ENCODE measurements around the gene AWAT2.
"Not testable (repeated sequence)": the region's sequence is repeated elsewhere in the genome, so short reads cannot be mapped to it uniquely, and the experiment has no call there.

AWAT2 gene

DNA sequence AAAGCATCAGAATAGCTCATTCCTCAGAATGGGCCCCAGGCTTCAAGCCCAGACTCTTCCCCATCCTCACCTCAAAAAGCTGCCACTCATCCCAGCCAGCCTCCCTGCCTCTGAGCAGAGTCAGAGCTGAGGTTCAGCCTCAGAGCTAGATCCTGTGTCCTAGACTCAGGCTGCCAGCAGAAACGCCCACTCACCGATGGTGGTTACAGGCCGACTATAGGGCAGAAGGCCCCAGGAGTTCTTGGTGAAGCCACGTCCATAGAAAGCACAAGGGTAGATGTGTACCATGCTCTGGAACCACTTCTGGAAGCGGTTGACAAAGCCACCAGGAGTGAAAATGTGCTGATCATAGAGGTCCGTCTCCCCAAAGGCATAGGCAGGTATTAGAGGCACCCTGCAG is 7.7 kb downstream of the AWAT2 start:
- DNase-seq (ENCODE audit: low spot score): no peak

DNA sequence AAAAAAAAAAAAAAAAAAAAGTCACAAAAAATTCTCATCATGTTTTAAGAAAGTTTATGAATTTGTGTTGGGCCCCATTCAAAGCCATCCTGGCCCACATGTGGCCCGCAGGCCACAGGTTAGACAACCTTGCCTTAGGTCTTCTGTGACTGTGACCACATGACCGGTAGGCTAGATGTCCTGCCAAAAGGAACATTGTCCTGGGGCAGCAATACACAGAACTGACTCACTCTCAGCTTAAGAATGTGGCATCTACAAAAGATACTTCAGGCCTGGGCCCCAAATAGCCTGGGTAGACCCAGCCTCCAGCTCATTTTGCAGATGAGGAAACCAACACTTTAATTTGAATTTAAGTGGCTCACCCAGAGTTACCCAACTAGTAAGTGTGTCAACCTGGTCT is 10.0 kb downstream of the AWAT2 start:
- no peak for DNase-seq (ENCODE audit: low spot score)

DNA sequence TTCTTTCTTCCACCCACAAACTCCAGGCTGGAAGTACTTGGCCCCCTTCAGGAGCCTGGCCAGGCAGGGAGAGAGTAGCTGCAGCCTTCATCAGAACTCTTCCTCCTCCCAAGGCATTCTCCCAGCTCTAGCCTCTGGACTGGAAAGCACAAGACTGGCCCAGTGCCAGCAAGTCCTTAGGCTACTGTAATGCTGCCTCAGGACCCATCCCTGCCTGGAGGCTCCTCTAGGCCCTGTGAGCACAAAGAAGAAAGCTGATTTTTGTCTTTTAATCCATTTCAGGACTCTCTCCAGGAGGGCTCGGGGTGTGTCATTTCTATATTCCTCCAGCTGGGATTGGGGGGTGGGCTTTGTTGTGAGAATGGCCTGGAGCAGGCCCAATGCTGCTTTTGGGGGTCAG is 10.8 kb downstream of the AWAT2 start:
- DNase-seq (ENCODE audit: low spot score): no peak

GRCh38 chrX:70038515-70038914 is 11.2 kb downstream of the AWAT2 start:
- no peak for DNase-seq (ENCODE audit: low spot score)

- no peak for DNase-seq (ENCODE audit: low spot score)
These were observed 15.1 kb downstream of the AWAT2 start for GRCh38 chrX:70034646-70035045.

DNA sequence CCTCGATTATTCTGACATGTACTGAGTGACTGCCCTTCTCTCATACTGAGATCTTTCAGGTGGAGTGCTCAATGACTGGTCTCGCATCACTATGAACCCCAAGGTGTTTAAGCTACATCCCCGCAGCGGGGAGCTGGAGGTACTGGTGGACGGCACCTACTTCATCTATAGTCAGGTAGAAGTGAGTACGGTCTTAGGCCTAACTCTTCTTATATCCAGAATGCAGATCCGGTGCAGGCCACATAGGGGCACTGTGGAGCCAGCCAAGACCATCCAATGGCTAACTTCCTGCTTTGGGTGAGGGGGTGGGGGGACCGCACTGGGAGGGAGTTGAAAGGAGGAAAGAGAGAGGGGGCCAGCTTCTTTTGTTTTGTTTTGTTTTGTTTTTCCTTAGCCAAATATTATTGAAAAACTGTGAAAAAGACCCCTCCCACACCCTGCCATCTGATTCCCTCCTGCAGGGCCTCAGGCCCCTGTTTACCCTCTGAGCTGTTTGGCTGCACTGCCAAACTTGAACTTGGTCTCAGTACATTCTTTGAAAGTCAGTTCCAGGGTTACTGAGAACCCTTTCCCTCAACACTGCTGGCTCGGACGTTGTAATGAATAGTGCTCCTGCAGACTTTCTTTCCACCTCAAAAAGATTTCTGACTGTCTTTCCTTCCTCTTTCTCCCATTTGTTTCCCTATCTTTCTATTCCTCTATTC is 16.2 kb downstream of the AWAT2 start:
- no peak for DNase-seq (ENCODE audit: low spot score)

GRCh38 chrX:70032792-70033191 is 16.9 kb downstream of the AWAT2 start:
- no peak for DNase-seq (ENCODE audit: low spot score)

- peak; percentile 52 for DNase-seq (ENCODE audit: low spot score)
These were observed 19.4 kb downstream of the AWAT2 start for GRCh38 chrX:70030301-70030767.

DNA sequence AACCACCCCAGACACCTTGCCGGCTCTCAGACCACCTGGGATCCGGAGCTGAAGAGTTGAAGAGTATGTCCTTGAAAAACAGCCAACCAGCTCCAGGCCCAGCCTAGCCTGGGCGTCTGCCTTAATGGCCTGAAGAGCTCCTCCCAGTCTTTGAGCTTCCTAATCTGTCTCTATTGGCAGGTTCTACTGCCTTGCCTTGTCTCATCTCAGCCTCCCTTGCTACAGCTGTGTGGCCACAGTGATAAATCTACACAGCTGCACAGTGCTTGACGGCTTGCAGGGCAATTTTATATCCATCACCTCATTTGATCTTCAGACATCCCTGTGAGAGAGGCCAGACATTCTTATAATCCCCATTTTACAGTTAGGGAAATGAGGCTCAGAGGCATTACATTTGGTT is 19.9 kb downstream of the AWAT2 start:
- no peak for DNase-seq (ENCODE audit: low spot score)

- DNase-seq (ENCODE audit: low spot score): no peak
These were observed 22.9 kb downstream of the AWAT2 start for GRCh38 chrX:70026851-70027200.

- no peak for DNase-seq (ENCODE audit: low spot score)
These were observed 23.5 kb downstream of the AWAT2 start for GRCh38 chrX:70026112-70026850.

DNA sequence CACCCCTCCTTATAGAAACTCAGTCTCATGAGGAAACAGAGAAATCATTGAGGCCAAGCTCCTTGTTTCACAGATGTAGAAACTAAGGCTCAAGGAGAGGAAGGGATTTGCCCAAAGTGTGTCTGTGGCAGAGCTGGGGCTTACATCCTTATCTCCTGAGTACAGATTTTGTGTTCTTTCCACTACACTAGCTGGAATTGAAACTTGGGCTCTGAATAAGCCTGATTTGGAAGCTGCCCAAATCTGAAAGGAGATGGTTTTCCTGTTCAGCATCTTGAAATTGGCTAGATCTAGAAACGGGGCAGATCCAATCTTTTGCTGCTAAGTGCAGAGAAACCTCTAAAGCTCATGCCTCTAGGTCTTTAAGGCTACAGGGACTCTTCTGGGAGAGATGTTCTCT is 24.3 kb downstream of the AWAT2 start:
- no peak for DNase-seq (ENCODE audit: low spot score)

DNA sequence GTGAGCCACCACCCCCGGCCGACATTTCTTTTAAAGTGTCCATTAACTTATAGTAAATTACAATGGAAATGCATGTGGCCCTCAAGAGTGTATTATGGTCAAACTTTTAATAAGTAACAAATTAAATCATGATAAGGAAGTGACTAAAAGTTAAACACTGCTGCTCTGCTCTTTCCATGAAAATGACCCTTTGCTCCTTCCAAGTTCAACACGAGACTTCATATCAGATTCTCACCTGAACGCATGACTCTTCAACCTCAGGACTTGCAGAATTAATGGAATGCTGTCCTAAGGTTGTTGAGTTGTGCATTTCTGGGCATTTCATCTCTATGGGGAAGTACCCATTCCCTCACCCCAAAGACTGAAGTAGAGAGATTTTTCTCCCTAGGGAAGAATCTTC is 27.1 kb downstream of the AWAT2 start:
- no peak for DNase-seq (ENCODE audit: low spot score)

DNA sequence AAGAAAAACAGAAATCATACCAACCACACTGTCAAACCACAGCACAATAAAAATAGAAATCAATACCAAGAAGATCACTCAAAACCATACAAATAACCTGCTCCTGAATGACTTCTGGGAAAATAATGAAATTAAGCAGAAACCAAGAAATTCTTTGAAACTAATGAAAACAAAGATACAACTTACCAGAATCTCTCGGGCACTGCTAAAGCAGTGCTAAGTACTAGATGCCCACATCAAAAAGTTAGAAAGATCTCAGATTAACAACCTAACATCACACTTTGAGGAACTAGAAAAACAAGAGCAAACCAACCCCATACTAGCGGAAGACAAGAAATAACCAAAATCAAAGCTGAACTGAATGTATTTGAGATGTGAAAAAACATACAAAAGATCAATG is 33.2 kb downstream of the AWAT2 start:
- no peak for DNase-seq (ENCODE audit: low spot score)

DNA sequence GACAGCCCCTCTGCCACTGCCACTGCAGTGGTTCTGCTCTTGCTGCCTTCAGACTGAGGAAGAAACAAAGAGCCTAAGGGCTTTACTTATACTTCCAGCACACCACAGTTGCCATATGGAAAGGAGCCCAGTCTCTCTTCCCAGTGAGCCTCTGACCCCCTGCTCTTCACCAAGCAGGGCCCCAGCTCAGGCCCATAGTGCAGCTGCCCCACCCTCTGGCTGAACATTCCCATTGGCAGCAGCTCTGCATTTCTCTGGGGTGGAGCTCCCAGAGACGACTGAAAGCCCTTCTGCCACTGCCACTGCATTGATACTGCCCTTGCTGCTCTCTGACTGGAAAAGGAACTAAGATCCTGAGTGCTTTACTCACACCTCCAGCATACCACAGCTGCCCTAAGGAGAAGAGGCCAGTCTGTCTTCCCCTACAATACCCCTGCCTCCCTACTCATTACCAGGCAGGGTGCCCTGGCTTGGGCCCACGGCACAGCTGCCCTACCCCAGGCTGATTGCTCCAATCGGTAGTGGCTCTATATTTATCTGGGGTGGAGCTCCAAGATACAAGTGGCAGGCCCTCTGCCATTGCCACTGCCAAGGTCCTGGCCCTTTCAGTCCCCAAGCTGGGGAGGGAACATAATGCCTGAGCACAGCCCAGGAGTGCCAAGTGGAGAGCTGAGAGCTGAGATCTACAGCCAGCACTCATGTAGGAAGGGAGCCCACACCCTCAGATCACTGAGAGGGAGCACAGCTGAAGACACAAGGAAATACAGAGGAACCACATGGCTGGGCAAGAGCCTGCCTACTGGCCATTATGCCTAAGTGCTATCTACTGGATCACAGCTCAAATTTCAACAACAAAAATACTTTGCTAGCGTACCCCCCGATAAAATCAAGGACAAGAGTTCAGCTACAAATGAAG is 36.0 kb downstream of the AWAT2 start:
- DNase-seq (ENCODE audit: low spot score): no peak

DNA sequence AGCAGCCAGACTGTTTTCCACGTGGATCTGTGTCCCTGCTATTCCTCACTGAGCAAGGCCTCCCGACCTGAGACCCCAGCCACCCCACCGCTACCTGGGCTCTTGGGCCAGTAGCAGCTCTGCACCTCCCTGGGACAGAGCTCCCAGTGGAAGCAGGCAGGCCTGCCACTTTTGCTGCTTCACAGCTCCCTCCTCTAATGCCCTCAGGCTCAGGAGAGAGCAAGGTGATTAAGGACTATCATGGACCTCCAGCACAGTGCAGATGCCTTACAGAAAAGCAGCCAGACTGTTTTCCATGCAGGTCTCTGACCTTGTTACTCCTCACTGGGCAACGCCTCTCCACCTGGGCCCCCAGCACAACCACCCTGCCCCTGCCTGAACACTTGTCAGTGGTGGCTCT is 37.0 kb downstream of the AWAT2 start:
- DNase-seq (ENCODE audit: low spot score): no peak

GRCh38 chrX:70009970-70010369 is 39.8 kb downstream of the AWAT2 start:
- no peak for DNase-seq (ENCODE audit: low spot score)

- DNase-seq (ENCODE audit: low spot score): no peak
These were observed 40.7 kb downstream of the AWAT2 start for GRCh38 chrX:70009049-70009448.

DNA sequence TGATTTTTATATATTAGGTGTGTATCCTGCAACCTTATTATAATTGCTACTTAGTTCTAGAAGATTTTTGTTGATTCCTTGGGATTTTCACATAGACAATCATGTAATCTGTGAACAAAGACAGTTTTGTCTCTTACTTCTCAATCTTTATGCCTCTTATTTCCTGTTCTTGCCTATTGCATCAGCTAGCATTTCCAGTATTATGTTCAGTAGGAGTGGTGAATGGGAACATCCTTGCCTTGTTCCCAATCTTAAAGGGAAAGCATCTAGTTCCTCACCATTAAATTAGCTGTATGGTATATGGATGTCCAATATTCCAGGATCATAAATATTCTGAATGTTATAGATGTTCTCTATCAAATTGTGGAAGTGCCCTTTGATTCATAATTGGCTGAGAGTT is 41.8 kb downstream of the AWAT2 start:
- no peak for DNase-seq (ENCODE audit: low spot score)

- DNase-seq (ENCODE audit: low spot score): no peak
These were observed 47.9 kb downstream of the AWAT2 start for GRCh38 chrX:70001708-70002341.

DNA sequence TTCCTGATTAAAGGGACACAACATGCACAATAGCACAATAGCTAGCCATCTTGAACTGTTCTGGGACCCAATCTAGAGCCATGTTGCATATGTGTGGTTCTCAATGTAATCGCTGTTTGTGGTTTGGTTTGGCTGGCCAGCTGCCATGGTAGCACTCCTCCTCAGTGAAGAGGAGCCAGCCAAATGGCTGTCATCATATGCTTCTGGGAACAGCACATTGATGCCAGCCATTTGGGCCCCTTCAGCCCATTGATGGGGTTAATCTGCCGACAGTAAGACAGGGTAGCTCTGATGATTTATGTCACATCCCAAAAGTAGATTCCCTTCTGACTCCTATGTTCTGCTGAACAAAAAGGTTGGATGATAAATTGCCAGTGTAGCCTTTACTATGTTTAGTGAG is 48.5 kb downstream of the AWAT2 start:
- no peak for DNase-seq (ENCODE audit: low spot score)

DNA sequence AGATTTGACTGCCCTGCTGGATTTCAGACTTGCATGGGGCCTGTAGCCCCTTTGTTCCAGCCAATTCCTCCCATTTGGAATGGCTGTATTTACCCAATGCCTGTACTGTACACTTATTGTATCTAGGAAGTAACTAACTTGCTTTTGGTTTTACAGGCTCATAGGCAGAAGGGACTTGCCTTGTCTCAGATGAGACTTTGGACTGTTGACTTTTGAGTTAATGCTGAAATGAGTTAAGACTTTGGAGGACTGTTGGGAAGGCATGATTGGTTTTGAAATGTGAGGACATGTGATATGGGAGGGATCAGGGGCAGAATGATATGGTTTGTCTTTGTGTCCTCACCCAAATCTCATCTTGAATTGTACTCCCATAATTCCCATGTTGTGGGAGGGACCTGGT is 51.4 kb downstream of the AWAT2 start:
- DNase-seq (ENCODE audit: low spot score): not testable (repeated sequence)
